GOT3 (cell line): ENCODE results near the gene FANCC.

ENCODE experiments used
- DNase-seq: peaks from one replicate; lab custom pipeline; 2025; ENCODE audit warnings: mixed read lengths; lab: John Stamatoyannopoulos, UW

FANCC gene

GRCh38 chr9:95100071-95100627, 217.4 kb downstream of the FANCC start:
- DNase-seq, result no peak

GRCh38 chr9:95099321-95100070, 218.0 kb downstream of the FANCC start:
- DNase-seq, result no peak

GRCh38 chr9:95098391-95098921, 219.1 kb downstream of the FANCC start:
- no peak for DNase-seq

GRCh38 chr9:95097279-95097678, 220.2 kb downstream of the FANCC start:
- no peak for DNase-seq

GRCh38 chr9:95096807-95097206, 220.7 kb downstream of the FANCC start:
- no peak for DNase-seq

GRCh38 chr9:95096381-95096780, 221.1 kb downstream of the FANCC start:
- no peak for DNase-seq

- DNase-seq, result no peak
Observed at GRCh38 chr9:95095641-95096355, 221.7 kb downstream of the FANCC start.

- no peak for DNase-seq
Observed at GRCh38 chr9:95094002-95094401, 223.5 kb downstream of the FANCC start.

- no peak for DNase-seq
Observed at GRCh38 chr9:95093586-95093985, 223.9 kb downstream of the FANCC start.

- DNase-seq, result no peak
Observed at GRCh38 chr9:95092262-95093072, 225.0 kb downstream of the FANCC start.

GRCh38 chr9:95091601-95092261, 225.8 kb downstream of the FANCC start:
- no peak for DNase-seq

- no peak for DNase-seq
Observed at GRCh38 chr9:95090871-95091577, 226.5 kb downstream of the FANCC start.

GRCh38 chr9:95090023-95090791, 227.3 kb downstream of the FANCC start:
- DNase-seq, result no peak

- DNase-seq, result no peak
Observed at GRCh38 chr9:95089257-95090022, 228.1 kb downstream of the FANCC start.

GRCh38 chr9:95088421-95089161, 228.9 kb downstream of the FANCC start:
- no peak for DNase-seq

- no peak for DNase-seq
Observed at GRCh38 chr9:95087659-95088242, 229.8 kb downstream of the FANCC start.

GRCh38 chr9:95086564-95086955, 230.9 kb downstream of the FANCC start:
- no peak for DNase-seq

GRCh38 chr9:95085861-95086563, 231.5 kb downstream of the FANCC start:
- no peak for DNase-seq
